Duodenal mucosa (tissue), 2 donors: ENCODE measurements around the gene NETO2.

Experiments used
- H3K27ac ChIP-seq: one replicate; pipeline ENCODE4 v1.7.0; 2013; ENCODE audit warnings: low read depth, low read length
- H3K27me3 ChIP-seq, 2 donors: one replicate each; pipeline ENCODE4 v1.7.0; 2013; ENCODE audit warnings: low read length in 2 of 2, control low read depth in 1 of 2; ENCODE audit not compliant: insufficient read depth in 2 of 2, control insufficient read depth in 1 of 2
- H3K36me3 ChIP-seq, 2 donors: one replicate each; pipeline ENCODE4 v1.7.0; 2013; ENCODE audit warnings: low read length in 2 of 2, control low read depth in 1 of 2; ENCODE audit not compliant: insufficient read depth in 2 of 2, control insufficient read depth in 1 of 2
- H3K4me1 ChIP-seq, 2 donors: one replicate each; pipeline ENCODE4 v1.7.0; 2013; ENCODE audit warnings: low read length in 2 of 2, control low read depth in 1 of 2; ENCODE audit not compliant: insufficient read depth in 2 of 2, control insufficient read depth in 1 of 2
- H3K4me3 ChIP-seq, 2 donors: one replicate each; pipeline ENCODE4 v1.7.0; 2013; ENCODE audit warnings: low read length in 2 of 2, low read depth in 1 of 2
- H3K9ac ChIP-seq, 2 donors: one replicate each; pipeline ENCODE4 v1.7.0; 2013; ENCODE audit warnings: low read length in 2 of 2, low read depth in 1 of 2
- H3K9me3 ChIP-seq, 2 donors: one replicate each; pipeline ENCODE4 v1.7.0; 2013; ENCODE audit warnings: low read length in 2 of 2, control low read depth in 1 of 2; ENCODE audit not compliant: control insufficient read depth in 1 of 2

The NETO2 gene

GRCh38 chr16:47084198-47084597 is 59.5 kb downstream of the NETO2 start:
- Histone ChIP-seq H3K4me1 (no peaks in the 10 kb centered on the region), H3K4me3 (no peak overlapping the region), H3K9ac (no peak overlapping the region), H3K36me3 (no peaks in the 10 kb centered on the region), H3K9me3 (no peaks in the 10 kb centered on the region), H3K27me3 (no peaks in the 10 kb centered on the region), H3K27ac (no peak overlapping the region)

- Histone ChIP-seq H3K27ac (no peak overlapping the region), H3K4me1 (no peaks in the 10 kb centered on the region), H3K9me3 (no peaks in the 10 kb centered on the region), H3K4me3 (no peak overlapping the region), H3K9ac (no peak overlapping the region), H3K27me3 (no peaks in the 10 kb centered on the region), H3K36me3 (no peaks in the 10 kb centered on the region)
These were observed 61.5 kb downstream of the NETO2 start for GRCh38 chr16:47082099-47082865.

GRCh38 chr16:47081115-47081514 is 62.6 kb downstream of the NETO2 start:
- no peaks in the 10 kb centered on the region for H3K36me3 ChIP-seq
- no peak overlapping the region for H3K27ac ChIP-seq
- H3K9ac ChIP-seq: no peak overlapping the region
- H3K9me3 ChIP-seq: no peaks in the 10 kb centered on the region
- no peaks in the 10 kb centered on the region for H3K4me1 ChIP-seq
- no peak overlapping the region for H3K4me3 ChIP-seq
- H3K27me3 ChIP-seq: no peaks in the 10 kb centered on the region

- no peaks in the 10 kb centered on the region for H3K27me3 ChIP-seq
- no peak overlapping the region for H3K9ac ChIP-seq
These were observed 63.9 kb downstream of the NETO2 start for GRCh38 chr16:47079860-47080259.

GRCh38 chr16:47073223-47074155 is 70.3 kb downstream of the NETO2 start:
- H3K27me3 ChIP-seq: no peaks in the 10 kb centered on the region
- H3K9ac ChIP-seq: no peak overlapping the region
- H3K27ac ChIP-seq: no peak overlapping the region
- H3K9me3 ChIP-seq: no peaks in the 10 kb centered on the region
- no peaks in the 10 kb centered on the region for H3K4me1 ChIP-seq
- H3K4me3 ChIP-seq: no peak overlapping the region
- H3K36me3 ChIP-seq: no peaks in the 10 kb centered on the region

More at GRCh38 chr16:47079860-47080259, 63.9 kb downstream of the NETO2 start:
- Histone ChIP-seq H3K4me3 (no peak overlapping the region), H3K4me1 (no peaks in the 10 kb centered on the region), H3K36me3 (no peaks in the 10 kb centered on the region), H3K27ac (no peak overlapping the region), H3K9me3 (no peaks in the 10 kb centered on the region)

- H3K4me1 ChIP-seq: no peaks in the 10 kb centered on the region
- H3K9ac ChIP-seq: no peak overlapping the region
- H3K9me3 ChIP-seq: no peaks in the 10 kb centered on the region
- H3K36me3 ChIP-seq: no peaks in the 10 kb centered on the region
- no peak overlapping the region for H3K27ac ChIP-seq
- no peaks in the 10 kb centered on the region for H3K27me3 ChIP-seq
- H3K4me3 ChIP-seq: no peak overlapping the region
These were observed 71.6 kb downstream of the NETO2 start for GRCh38 chr16:47072158-47072557.

GRCh38 chr16:47069841-47070584 is 73.7 kb downstream of the NETO2 start:
- H3K27ac ChIP-seq: no peak overlapping the region
- H3K9me3 ChIP-seq: no peaks in the 10 kb centered on the region
- no peak overlapping the region for H3K4me3 ChIP-seq
- H3K27me3 ChIP-seq: no peaks in the 10 kb centered on the region
- H3K9ac ChIP-seq: no peak overlapping the region
- H3K4me1 ChIP-seq: no peaks in the 10 kb centered on the region
- H3K36me3 ChIP-seq: no peaks in the 10 kb centered on the region

- Histone ChIP-seq H3K36me3 (no peaks in the 10 kb centered on the region), H3K27me3 (no peaks in the 10 kb centered on the region), H3K27ac (no peak overlapping the region), H3K9ac (no peak overlapping the region), H3K9me3 (no peaks in the 10 kb centered on the region), H3K4me1 (no peaks in the 10 kb centered on the region), H3K4me3 (no peak overlapping the region)
These were observed 74.4 kb downstream of the NETO2 start for GRCh38 chr16:47069313-47069712.

- Histone ChIP-seq H3K9me3 (no peaks in the 10 kb centered on the region), H3K9ac (no peak overlapping the region), H3K27ac (no peak overlapping the region), H3K4me3 (no peak overlapping the region), H3K36me3 (no peaks in the 10 kb centered on the region), H3K27me3 (no peaks in the 10 kb centered on the region), H3K4me1 (no peaks in the 10 kb centered on the region)
These were observed 76.5 kb downstream of the NETO2 start for GRCh38 chr16:47067203-47067602.
